Right lobe of liver (tissue), 4 donors: ENCODE measurements around the gene THEM4.

ENCODE experiments used
- POLR2A ChIP-seq: fragments of 450-650 bp; IDR thresholded peaks from one replicate; pipeline ENCODE4 v1.6.1; 2017; ENCODE audit warnings: antibody characterized with exemption, mild to moderate bottlenecking
- TF ChIP-seq, protein P1 (sequence below), 4 donors: fragments of 200-600 bp in 3 of 4; fragments of 450-650 bp in 1 of 4; IDR thresholded peaks; one replicate each; pipeline versions ENCODE4 v1.5.1 to v1.8.0; 2016 to 2022; ENCODE audit warnings: antibody characterized with exemption in 4 of 4, mild to moderate bottlenecking in 2 of 4
- donor health status: DM: no; HTN: no; CAD: no.
- donor health status: DM: no; HTN: no; CAD: no.
- donor health status: DM: no; HTN: yes; CAD: no.

DNA sequence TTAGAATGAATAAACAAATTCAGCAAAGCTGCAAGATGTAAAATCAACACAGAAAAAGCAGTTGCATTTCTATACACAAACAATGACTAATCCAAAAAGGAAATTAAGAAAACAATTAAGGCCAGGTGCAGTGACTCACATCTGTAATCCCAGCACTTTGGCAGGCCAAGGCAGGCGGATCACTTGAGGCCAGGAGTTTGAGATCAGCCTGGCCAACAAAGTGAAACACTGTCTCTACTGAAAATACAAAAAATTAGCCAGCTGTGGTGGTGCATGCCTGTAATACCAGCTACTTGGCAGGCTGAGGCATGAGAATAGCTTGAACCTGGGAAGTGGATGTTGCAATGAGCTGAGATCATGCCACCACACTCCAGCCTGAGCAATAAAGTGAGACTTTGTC lies 22.3 kb downstream of the THEM4 start:
- TF ChIP-seq, protein P1, sequence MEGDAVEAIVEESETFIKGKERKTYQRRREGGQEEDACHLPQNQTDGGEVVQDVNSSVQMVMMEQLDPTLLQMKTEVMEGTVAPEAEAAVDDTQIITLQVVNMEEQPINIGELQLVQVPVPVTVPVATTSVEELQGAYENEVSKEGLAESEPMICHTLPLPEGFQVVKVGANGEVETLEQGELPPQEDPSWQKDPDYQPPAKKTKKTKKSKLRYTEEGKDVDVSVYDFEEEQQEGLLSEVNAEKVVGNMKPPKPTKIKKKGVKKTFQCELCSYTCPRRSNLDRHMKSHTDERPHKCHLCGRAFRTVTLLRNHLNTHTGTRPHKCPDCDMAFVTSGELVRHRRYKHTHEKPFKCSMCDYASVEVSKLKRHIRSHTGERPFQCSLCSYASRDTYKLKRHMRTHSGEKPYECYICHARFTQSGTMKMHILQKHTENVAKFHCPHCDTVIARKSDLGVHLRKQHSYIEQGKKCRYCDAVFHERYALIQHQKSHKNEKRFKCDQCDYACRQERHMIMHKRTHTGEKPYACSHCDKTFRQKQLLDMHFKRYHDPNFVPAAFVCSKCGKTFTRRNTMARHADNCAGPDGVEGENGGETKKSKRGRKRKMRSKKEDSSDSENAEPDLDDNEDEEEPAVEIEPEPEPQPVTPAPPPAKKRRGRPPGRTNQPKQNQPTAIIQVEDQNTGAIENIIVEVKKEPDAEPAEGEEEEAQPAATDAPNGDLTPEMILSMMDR (IDR thresholded peaks at IDR 0.05): no peak
- no peak for TF ChIP-seq POLR2A
